Testis (tissue), 2 donors: Measurements from ENCODE around the gene ELMO2.

Experiments
- CTCF ChIP-seq, 3 experiments: fragments of 450-650 bp in 2 of 3; fragments of 200-600 bp in 1 of 3; sonication (generic) in 1 of 3; IDR thresholded peaks; one replicate each; pipeline ENCODE4 v1.5.1; 2016 to 2019; ENCODE audit warnings: antibody characterized with exemption in 3 of 3, mild to moderate bottlenecking in 2 of 3, moderate library complexity in 1 of 3
- POLR2A ChIP-seq: fragments of 450-650 bp; IDR thresholded peaks from one replicate; pipeline ENCODE4 v1.6.1; 2017; ENCODE audit warnings: antibody characterized with exemption, mild to moderate bottlenecking, moderate library complexity

- TF ChIP-seq CTCF (IDR thresholded peaks at IDR 0.05) (no peak), POLR2A (no peak)
These were observed 50.6 kb downstream of the ELMO2 start for GRCh38 chr20:46355778-46356177.
